ENCODE results near the gene ITGB5. TPM values are rescaled to one million over a fixed set of nuclear protein-coding genes. Genes with fewer than 3 reads are reported as not detected.
A peak's percentile ranks its signal among the peaks of the same experiment; 100 is the strongest.

The ITGB5 gene
- total RNA-seq, 2 donors from 2014 or later, result 73.5 to 88.7 TPM

DNA sequence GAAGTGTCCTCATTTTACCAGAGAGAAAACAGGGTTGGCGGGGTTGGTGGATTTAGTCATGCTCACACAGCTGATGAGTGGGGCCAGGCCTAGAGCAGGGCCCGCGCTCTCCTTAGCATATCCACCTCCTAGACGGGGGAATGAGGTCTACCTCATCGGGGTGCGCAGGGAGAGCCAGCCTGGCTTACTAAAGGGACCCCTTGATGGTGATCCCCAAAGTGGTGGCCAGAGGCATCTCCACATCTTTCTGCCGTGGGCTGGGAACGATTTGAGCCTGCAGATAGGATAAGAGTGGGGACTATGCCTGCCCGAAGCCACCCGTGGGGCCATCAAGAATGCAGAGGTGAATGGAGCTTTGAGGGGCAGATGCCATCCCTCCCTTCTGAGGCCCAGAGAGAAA lies 87.5 kb downstream of the ITGB5 start:
- ATAC-seq (no peak), DNase-seq (no peak)
- H3K4me3 ChIP-seq, result no peak overlapping the region
- TF ChIP-seq POLR2A (IDR thresholded peaks at IDR 0.05), result no peak
- TF ChIP-seq, protein P1, sequence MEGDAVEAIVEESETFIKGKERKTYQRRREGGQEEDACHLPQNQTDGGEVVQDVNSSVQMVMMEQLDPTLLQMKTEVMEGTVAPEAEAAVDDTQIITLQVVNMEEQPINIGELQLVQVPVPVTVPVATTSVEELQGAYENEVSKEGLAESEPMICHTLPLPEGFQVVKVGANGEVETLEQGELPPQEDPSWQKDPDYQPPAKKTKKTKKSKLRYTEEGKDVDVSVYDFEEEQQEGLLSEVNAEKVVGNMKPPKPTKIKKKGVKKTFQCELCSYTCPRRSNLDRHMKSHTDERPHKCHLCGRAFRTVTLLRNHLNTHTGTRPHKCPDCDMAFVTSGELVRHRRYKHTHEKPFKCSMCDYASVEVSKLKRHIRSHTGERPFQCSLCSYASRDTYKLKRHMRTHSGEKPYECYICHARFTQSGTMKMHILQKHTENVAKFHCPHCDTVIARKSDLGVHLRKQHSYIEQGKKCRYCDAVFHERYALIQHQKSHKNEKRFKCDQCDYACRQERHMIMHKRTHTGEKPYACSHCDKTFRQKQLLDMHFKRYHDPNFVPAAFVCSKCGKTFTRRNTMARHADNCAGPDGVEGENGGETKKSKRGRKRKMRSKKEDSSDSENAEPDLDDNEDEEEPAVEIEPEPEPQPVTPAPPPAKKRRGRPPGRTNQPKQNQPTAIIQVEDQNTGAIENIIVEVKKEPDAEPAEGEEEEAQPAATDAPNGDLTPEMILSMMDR (IDR thresholded peaks at IDR 0.05), result no peak
- H3K27ac ChIP-seq, result peak overlapping the region in 2 of 4 donors; percentile 44 to 70
- intact Hi-C loops (cut with DNase I), result no loop called here
- no peaks in the 10 kb centered on the region for H3K27me3 ChIP-seq
- H3K9me3 ChIP-seq, result no peaks in the 10 kb centered on the region
- peaks cover 26% of the 10 kb centered on the region for H3K4me1 ChIP-seq
- 84 to 88% methylated on average over 9 to 10 of the region's 10 CpGs for WGBS, 2 donors
- H3K36me3 ChIP-seq (replicated peaks in 1 of 2; ENCODE audit: insufficient read depth in 1 of 2, low read depth in 2 of 2), result no peaks in the 10 kb centered on the region

DNA sequence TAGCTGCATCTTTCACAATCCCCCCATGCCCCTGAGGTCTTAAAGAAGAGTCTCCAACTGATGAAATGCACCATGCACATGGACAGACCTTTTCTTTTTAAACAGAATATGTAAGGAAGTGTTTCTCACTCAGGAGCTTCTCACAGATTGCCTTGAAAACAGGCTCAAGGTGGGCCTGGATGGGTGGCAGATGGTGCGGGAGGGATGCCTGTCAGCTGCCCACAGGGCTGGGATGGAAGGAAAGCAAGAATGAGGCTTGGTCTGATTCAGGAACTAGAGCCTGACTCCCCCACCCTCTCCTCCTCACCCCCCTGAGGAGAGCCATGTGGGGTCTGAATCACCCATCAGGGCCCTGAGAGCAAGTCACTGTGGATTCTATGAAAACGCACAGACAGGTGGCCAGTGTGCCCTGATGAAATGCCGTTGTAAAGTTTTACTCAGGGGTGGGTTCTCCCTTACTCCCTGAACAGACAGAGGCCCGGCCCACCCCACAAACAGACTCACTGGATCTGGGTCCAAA lies 89.7 kb downstream of the ITGB5 start:
- Histone ChIP-seq H3K27ac (no peak overlapping the region), H3K4me3 (no peak overlapping the region), H3K9me3 (no peaks in the 10 kb centered on the region), H3K27me3 (no peaks in the 10 kb centered on the region), H3K4me1 (peaks cover 26% of the 10 kb centered on the region), H3K36me3 (replicated peaks in 1 of 2; ENCODE audit: insufficient read depth in 1 of 2, low read depth in 2 of 2) (no peaks in the 10 kb centered on the region)
- WGBS, 2 donors, result 76 to 88% methylated on average over 4 of the region's 4 CpGs
- intact Hi-C loops (cut with DNase I), result no loop called here
- DNase-seq (no peak), ATAC-seq (no peak)
- no peak for TF ChIP-seq POLR2A (IDR thresholded peaks at IDR 0.05)
- TF ChIP-seq, protein P1 (IDR thresholded peaks at IDR 0.05), result no peak

DNA sequence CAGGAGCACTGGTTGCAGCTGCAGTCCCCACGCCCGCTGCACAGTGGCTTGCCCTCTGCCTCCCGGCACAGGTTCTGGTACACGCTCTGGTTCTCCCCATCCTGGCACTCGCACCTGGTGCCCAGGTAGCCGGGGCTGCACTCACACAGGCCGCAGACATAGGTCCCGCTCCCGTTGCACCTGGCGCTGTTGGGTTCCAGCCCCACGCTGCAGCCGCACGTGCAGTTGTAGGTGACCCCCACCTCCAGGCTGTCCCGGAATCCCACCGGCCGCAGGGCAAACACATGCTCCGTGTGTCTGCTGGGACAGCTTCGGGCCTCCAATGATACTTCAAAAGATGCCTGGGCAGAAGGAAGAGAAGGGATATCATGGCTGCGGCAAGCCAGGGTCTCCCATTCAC lies 90.7 kb downstream of the ITGB5 start:
- H3K4me3 ChIP-seq, result no peak overlapping the region
- H3K27ac ChIP-seq, result no peak overlapping the region
- intact Hi-C loops (cut with DNase I), result no loop called here
- no peaks in the 10 kb centered on the region for H3K9me3 ChIP-seq
- H3K4me1 ChIP-seq, result peaks cover 24% of the 10 kb centered on the region
- H3K36me3 ChIP-seq (replicated peaks in 1 of 2; ENCODE audit: insufficient read depth in 1 of 2, low read depth in 2 of 2), result no peaks in the 10 kb centered on the region
- ATAC-seq, result no peak
- TF ChIP-seq, protein P1 (IDR thresholded peaks at IDR 0.05), result no peak
- TF ChIP-seq POLR2A (IDR thresholded peaks at IDR 0.05), result no peak
- WGBS, 2 donors, result 93 to 97% methylated on average over 6 to 19 of the region's 19 CpGs
- DNase-seq, result no peak
- H3K27me3 ChIP-seq, result no peaks in the 10 kb centered on the region

DNA sequence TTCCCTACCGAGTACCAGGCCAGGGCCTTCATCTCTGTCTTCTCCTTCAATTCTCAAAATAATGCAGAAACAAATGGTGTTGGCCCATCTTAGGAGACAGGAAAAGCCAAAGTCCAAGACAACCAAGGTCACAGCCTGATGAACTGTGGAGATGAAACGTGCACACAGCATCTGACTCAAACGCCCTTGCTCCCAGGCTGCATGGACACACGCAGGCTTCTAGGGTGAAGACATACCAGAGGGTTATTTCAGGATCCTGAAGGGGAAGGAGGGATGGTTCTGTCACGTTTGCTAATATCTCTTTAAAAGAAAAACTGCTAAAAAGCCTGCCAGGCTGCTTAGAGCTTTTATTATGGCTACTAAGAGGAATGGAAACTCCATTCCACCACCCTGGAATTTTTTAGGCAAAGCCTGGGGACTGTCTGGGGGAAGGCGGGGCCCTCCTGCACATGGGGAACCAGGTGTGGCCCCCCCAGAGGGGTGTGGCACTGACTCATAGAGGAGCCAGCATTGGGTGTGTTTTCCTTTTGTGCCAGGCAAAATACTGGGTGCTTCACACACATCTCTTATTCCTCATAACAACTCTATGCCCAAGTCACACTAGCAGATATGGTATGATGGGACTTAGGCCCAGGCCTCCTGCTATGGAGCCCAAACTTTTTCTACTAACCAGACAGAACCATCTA lies 94.0 kb downstream of the ITGB5 start:
- intact Hi-C loops (cut with DNase I), result no loop called here
- TF ChIP-seq, protein P1 (IDR thresholded peaks at IDR 0.05), result no peak
- TF ChIP-seq POLR2A (IDR thresholded peaks at IDR 0.05), result no peak
- ATAC-seq, result no peak

More for the DNA sequence above, 94.0 kb downstream of the ITGB5 start:
- DNase-seq, result no peak
- H3K9me3 ChIP-seq, result no peaks in the 10 kb centered on the region
- no peaks in the 10 kb centered on the region for H3K4me1 ChIP-seq
- H3K27me3 ChIP-seq, result no peaks in the 10 kb centered on the region
- no peak overlapping the region for H3K27ac ChIP-seq
- H3K36me3 ChIP-seq (replicated peaks in 1 of 2; ENCODE audit: insufficient read depth in 1 of 2, low read depth in 2 of 2), result no peaks in the 10 kb centered on the region
- WGBS, 2 donors, result 88 to 91% methylated on average over 6 of the region's 6 CpGs
- H3K4me3 ChIP-seq, result no peak overlapping the region
